ENCODE results near the gene MARCHF10.

GRCh38 chr17:62741290-62741689 is 66.8 kb downstream of the MARCHF10 start:
- TF ChIP-seq POLR2AphosphoS5 (IDR thresholded peaks at IDR 0.05; ENCODE audit: low read depth, low read length) (no peak), YY1 (IDR thresholded peaks at IDR 0.05; ENCODE audit: extremely low read depth, insufficient replicate concordance, low read depth, low read length) (no peak), SIN3A (IDR thresholded peaks at IDR 0.05; ENCODE audit: low read depth) (no peak), CTCF (IDR thresholded peaks at IDR 0.05 in 2 of 3, conservative IDR thresholded peaks at IDR 0.05 in 1 of 3; ENCODE audit: borderline replicate concordance in 1 of 3, insufficient read depth in 1 of 3, low read depth in 2 of 3, low read length in 2 of 3) (no peak), EZH2phosphoT487 (IDR thresholded peaks at IDR 0.05; ENCODE audit: borderline replicate concordance) (no peak), ZBTB33 (IDR thresholded peaks at IDR 0.05; ENCODE audit: extremely low read depth, insufficient replicate concordance, low read length) (no peak), POLR2A (IDR thresholded peaks at IDR 0.05; ENCODE audit: borderline replicate concordance, extremely low read depth, insufficient read depth, insufficient read length) (no peak), CEBPB (IDR thresholded peaks at IDR 0.05; ENCODE audit: low read depth) (no peak), JUND (IDR thresholded peaks at IDR 0.05) (no peak), FOSL1 (IDR thresholded peaks at IDR 0.05; ENCODE audit: low read depth) (no peak), ZFX (IDR thresholded peaks at IDR 0.05) (no peak), TCF7L2 (IDR thresholded peaks at IDR 0.05; ENCODE audit: borderline replicate concordance, extremely low read depth, insufficient read depth, insufficient read length) (no peak)
- TF ChIP-seq, protein P1, sequence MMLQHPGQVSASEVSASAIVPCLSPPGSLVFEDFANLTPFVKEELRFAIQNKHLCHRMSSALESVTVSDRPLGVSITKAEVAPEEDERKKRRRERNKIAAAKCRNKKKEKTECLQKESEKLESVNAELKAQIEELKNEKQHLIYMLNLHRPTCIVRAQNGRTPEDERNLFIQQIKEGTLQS (IDR thresholded peaks at IDR 0.05), result no peak
- TF ChIP-seq, protein P2, sequence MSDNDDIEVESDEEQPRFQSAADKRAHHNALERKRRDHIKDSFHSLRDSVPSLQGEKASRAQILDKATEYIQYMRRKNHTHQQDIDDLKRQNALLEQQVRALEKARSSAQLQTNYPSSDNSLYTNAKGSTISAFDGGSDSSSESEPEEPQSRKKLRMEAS (IDR thresholded peaks at IDR 0.05), result no peak
